ENCODE data around the gene AKAP13.

Gene AKAP13

DNA sequence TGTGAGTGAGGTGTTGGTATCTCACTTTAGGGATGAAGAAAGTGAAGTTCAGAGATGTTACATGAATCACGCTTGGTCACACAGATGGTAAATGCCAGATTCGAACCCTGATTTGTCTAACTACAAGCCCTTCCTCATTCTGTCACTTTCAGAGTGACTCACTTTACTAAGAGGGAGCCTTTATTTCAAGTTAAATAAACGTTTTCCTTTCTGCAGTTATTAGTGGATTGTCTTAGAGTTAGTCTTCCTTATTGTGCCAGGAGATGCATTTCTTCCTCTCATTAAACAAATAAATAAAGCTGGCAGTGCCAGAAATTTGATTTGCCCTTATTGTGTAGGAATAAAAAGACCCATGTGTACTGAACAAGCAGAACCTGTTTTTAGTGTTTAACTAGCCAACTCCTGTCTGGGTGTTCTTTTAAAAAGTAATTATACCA lies 162.5 kb downstream of the AKAP13 start:
- DNase-seq, result no peak

DNA sequence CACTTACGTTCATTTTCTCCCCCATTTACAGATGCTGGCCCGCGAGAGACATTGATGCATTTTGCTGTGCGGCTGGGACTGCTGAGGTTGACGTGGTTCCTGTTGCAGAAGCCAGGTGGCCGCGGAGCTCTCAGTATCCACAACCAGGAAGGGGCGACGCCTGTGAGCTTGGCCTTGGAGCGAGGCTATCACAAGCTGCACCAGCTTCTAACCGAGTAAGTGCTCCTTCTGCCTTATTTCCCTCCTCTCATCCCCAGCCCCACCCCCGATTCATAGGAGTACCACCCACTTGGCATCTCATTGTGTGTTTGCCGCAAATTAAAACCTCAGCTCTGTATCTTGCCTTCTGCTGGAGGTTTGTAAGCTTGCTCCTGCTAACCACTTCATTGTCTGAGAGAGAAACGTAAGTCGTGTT lies 163.3 kb downstream of the AKAP13 start:
- DNase-seq, result no peak

DNA sequence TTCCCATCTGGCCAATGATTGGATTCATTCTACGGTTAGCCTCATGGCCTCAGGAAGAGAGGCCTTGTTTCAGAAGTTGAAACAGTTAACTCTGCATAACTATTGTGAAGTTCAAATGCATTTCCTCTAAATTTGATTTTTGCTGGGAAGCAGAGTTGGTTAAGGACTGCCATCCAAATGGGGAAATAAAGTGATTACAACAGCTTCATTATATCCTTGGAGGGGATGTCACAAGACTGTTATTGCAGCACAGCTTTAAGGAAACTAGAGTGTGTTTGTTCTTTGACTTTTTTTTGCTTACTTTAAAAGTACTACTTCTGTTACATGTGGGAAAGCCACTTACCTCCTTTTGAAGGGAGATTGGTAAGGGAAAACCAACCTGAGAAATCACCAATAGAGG lies 164.8 kb downstream of the AKAP13 start:
- DNase-seq, result no peak

DNA sequence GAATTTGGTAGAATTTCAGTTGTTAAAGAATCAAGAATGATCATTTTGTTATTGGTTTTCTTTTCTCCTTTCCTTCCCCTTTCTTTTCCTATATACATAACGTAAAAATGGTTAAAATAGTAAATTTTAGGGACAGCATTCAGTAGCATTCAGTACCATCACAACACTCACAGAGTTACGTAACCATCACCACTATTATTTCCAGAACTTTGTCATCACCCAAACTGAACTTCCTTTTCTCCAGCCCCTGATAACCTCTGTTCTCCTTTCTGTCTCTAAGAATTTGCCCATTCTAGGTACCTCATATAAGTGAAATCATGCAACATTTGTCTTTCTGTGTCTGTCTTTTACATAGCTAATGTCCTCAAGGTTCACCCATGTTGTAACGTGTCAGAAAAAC lies 165.3 kb downstream of the AKAP13 start:
- DNase-seq, result no peak

DNA sequence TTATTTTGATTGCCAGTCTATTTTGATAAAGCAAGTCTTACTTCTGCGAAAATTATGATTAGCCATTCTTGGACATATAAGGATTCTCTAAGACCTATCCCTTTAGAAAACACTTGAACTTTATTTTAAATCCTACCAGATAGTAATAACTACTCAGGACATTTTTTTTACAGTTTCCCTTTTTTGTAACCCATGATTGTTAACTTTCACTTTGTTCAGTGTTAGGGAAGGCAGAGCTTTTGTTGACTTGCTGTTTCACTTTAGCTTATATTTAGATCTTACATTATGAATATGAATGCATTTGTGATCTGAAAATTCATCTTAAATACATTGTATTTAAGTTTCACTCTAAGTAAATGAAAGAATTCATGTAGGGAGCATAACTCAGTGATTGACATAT lies 167.0 kb downstream of the AKAP13 start:
- no peak for DNase-seq

DNA sequence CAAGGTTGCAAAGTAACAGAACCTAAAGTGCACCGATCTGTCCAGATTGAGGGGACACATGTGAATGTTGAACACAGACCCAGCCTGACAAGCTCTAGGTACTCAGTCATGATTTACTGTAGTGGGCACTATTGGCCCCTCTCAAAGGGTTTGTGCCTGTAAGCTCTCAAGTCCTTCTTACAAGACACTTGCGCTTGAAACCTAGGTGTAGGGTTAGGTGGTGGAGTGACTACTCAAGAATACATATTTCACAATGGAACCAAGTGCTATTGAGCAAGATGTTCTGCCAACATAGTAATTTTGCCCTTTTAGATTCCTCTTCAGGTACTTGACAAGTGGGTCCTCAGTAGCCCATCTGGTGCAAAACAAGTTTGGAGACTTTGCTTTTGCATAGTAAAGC lies 169.9 kb downstream of the AKAP13 start:
- DNase-seq, result no peak

DNA sequence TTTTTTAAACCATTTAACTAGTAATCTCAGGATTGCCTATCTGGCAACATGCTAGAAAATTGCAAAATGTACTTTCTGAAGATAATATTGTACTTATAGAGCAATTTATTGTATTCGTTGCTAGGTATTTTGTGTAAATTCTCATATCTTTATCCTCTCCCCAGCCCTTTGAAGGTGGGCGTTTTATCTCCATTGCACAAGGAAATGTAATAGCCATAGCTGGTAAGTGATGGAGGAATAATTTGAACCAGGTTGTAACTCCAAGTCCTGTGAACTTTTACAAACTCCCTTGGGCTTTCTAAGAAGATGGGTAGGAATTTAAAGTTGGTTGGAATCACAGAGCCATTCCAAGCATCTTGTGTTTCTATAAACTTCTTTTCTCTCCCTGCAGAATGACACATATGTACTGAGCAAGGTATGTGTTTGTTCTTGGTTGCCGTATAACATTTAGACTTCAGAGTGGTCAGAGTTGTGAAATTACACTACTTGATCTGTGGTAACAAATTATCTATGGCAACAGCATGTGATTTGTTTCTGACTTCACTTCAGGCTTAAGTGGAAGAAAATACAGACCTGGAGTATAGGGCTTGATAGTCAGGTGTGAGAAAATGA lies 170.9 kb downstream of the AKAP13 start:
- no peak for DNase-seq

DNA sequence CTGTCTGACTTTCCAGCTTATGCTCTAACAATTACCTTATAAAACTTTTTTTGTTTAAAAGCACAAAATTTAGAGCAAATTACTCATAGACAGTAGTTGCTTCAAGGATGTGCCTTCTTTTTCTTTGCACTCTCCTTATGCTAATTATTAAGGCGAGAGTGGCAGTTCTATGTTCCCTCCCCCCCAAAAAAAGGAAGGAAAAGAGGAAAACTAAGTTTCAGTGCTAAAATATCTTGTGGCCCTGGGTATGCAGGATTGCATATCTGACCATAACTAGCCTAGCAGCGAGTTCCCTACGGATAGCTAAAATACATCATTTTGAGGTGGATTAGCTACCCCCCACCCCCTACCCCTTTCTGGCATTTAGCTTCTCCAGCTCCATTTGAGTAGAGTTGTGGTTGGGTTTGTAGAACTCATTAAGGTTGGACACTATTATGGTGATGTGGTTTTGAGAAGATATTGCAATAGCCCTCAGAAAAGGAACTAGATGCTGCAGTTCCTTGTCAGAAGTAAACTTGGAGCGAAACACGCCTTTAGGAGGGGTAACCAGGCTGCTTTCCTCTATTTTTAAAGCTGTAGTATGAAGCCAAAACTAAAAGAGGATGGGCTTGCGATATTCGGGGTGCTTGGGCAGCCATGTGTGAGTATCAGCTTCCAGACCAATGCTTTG lies 174.6 kb downstream of the AKAP13 start:
- no peak for DNase-seq

DNA sequence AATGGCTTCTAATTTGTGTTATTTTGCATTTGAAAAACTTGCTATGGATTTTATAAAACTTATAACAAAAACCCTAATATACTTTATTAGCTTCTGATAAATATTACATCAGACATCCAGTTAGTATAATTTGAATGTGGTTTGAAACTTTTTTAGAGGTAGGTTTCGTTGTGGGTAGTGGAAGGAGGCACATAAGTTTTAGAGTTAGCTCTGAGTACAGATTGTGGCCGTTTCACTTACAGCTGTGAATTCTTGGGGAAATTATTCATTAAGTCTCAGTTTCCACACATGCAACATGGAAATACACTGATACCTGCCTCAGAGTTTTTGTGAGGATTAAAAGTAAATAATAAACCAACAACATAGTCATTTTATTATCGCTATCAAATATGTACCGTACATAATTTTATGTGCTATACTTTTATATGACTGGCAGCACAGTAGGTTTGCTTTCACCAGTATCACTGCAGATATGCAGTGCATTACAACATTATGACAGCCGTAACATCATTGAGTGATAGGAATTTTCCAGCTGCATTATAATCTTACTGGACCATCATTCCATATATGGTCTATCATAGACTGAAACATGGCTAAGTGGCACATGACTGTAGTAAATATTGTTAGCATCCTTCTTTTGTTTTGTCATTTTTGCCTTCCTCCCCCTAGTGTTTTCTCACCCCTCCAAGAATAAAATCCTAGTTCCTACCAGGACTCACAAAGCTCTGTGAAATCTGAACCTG lies 175.6 kb downstream of the AKAP13 start:
- DNase-seq, result no peak

DNA sequence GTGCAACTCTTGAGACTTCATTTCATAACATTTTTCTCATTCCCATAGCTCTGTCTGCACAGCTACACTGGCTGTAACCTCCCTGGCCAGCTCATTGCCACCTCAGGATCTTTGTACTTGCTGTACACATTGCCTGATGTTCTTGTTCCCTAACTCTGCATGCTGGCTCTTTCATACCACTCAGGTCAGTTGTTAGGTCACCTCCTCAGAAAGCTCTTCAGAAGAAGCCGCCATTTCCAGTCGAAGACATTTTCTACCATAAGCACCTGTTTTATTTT lies 176.2 kb downstream of the AKAP13 start:
- DNase-seq, result no peak

DNA sequence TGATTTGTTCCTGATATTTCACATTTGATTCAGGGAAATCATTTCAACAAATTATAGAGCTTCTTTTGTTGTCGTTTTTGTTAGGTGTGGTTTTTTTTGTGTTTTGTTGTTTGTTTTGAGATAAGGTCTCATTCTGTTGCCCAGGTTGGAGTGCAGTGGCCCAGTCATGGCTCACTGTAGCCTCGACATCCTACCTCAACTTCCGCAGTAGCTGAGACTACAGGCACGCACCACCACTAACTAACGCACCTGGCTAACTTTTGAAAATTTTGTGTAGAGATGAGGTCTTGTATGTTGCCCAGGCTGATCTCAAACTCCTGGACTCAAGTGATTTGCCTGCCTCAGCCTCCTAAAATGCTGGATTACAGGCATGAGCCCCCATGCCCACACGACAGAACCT lies 177.0 kb downstream of the AKAP13 start:
- DNase-seq, result no peak

DNA sequence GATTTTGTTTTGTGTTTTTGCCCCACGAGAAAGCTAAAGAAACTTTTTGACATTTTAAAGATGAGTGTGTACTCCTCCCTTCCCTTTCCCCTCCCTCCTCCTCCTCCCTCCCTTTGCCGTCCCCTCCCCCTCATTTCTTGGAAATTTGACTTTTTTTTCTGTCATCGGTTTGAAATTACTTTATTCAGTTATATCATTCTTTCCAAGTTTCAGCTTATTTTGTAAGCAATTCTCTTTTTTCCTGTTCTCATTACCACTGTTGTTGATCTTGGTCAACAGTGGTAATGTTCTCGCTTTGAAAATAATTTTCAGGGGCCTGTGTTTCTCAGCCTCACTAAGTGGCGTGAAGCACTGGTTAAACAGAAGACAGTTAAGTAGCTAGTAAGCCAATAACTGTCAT lies 178.4 kb downstream of the AKAP13 start:
- DNase-seq, result no peak

DNA sequence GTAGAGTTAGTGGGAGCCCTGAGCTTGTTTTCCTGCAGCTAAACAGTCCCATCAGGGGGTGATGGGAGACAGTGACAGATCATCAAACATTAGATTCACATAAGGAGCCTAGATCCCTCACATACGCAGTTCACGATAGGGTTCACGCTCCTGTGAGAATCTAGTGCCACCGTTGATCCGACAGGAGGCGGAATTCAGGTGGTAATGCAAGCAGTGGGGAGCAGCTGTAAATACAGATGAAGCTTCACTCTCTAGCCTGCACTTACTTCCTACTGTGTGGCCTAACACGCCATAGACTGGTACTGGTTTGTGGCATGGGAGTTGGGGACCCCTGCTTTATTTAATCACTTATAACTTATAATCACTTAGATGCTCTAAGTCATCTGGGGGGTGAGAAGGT lies 179.1 kb downstream of the AKAP13 start:
- DNase-seq, result no peak

DNA sequence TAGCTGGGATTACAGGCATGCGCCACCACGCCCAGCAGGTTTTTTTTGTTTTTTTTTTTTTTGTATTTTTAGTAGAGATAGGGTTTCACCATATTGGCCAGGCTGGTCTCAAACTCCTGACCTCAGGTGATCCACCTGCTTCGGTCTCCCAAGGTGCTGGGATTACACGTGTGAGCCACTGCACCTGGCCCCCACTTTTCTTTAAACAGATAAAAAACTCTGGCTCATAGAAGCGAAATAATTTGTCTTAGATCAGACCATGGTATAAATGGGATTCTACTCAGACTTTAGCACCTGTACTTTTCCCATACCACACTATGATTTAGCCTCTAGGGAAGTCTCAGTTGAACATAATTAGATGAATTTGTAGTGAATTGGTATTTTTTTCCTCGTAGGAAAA lies 182.4 kb downstream of the AKAP13 start:
- DNase-seq, result no peak

DNA sequence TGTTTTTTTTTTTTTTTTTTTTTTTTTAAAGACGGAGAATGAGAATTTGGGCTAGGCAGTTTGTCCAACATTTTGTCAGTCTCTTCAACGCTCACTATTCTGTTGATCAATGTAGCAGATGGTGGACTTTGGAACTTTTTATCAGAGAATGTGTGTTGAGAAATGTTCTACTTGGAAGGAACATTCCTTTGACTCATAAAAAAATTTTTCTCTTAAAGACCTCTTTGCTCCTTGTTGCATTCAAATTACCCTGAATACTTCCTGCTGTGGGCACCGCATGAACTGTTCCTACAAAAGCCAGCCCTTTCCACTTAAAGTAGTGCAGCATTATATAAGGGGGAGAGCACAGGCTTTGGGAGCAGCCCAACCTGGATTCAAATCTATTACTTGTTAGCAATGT lies 182.9 kb downstream of the AKAP13 start:
- no peak for DNase-seq

DNA sequence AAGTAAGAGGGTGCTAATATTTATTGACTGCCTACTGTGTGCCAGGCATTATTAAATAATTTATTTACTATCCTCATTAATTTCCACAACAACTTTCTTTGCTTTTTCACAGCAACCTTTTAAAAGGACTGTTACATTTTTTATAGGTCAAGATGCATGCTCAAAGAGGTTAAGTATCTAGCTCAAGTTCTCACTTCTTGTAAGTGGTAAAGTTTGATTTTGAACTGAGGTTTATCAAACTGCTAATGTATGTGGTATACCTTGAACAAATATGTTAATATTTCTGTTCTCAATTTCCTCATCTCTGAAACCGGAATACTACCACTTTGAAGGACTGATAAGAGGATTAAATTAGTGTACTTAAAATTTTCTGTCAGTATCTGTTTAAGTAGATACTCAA lies 183.3 kb downstream of the AKAP13 start:
- no peak for DNase-seq

DNA sequence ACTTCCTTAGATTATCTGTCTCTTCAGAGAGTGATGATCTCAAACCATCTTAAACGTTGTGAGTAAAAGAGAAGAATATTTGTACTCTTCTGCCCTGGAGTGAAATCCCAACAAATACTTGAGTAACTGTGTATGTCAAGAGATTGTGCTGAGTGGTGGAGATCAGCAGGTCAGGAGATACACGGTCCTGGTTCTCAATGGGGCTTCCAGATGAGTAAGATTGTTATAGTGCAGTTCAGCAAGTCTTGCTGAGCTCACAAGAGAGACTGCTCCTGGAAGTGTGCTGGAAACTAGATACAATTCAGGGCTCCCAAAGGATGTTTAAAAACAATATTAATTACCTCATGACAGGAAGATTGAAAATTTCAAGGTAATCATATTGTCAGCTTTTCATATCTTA lies 184.3 kb downstream of the AKAP13 start:
- no peak for DNase-seq

DNA sequence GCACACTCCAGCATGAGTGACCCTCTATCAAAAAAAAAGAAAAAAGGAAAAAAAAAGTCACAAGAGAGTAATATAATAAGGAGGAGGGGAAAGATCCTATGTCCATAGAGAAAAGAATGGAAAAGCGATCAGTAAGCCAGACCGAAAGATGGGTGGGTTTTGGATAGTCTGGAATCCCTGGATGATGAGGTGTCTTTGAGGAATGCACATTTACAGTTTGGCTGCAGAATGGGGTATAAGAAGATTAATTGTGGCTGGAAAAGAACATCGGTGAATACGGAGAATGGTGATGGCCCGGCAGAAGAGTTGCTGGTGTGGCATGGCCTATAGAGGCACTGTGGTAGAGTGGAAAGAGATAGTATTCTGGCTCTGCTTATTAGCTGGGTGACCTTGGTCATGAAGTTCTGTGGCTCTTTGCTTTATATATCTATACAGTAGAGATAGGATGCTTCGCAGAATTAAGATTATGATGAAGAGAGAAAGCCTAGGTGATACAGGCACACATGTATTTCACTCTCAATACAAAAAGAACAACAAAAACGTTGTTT lies 187.9 kb downstream of the AKAP13 start:
- no peak for DNase-seq

DNA sequence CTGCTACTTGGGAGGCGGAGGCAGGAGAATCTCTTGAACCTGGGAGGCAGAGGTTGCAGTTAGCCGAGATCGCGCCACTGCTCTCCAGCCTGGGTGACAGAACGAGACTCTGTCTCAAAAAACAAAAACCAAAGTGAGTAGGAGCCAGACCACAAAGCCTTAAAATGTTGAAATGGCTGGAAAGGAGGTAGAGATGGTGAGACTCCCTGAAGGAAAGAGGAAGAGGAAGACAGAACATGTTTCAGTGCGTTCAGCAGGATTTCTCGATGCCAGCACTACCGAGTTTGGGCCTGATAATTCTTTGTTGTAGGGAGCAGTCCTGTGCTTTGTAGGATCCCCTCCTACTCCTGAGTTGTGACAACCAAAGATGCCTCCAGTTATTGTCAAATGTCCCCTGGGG lies 189.9 kb downstream of the AKAP13 start:
- DNase-seq, result no peak

DNA sequence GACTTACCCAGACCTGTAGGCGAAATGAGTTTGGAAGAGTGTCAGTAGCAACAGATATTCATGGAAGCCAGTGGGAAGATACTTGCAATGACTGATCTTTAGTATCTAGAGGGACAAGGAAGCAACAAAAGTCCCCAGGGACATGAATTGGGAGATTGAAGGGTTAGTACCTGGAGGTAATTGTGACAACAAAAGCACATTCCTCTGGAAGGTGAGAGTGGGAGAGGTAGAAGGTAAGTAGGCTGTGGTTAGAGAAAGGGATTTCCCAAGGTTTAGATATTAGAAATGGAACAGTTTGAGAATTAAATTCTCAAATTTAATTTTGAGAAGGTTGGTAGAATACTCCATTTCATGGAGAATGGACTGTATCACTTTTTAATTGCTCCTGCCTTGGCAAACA lies 191.4 kb downstream of the AKAP13 start:
- DNase-seq, result no peak

DNA sequence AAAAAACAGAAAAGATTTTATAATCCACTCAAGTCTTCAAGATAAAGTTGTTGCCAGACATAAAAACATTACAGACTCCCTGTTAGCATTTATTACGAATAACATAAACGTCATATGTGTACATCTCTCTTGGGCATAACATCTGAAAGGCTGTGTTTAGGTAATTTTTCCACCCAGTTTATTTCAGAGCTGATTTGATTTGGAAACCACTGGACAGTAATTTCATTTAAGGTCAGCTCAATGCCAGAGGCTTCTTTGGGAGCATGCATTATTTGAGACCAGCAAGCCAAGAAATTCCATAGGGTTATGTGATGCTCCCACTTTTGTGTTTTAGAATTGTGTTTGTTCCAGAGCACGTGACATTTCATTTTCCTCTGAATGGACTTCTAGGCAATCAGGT lies 196.0 kb downstream of the AKAP13 start:
- no peak for DNase-seq

DNA sequence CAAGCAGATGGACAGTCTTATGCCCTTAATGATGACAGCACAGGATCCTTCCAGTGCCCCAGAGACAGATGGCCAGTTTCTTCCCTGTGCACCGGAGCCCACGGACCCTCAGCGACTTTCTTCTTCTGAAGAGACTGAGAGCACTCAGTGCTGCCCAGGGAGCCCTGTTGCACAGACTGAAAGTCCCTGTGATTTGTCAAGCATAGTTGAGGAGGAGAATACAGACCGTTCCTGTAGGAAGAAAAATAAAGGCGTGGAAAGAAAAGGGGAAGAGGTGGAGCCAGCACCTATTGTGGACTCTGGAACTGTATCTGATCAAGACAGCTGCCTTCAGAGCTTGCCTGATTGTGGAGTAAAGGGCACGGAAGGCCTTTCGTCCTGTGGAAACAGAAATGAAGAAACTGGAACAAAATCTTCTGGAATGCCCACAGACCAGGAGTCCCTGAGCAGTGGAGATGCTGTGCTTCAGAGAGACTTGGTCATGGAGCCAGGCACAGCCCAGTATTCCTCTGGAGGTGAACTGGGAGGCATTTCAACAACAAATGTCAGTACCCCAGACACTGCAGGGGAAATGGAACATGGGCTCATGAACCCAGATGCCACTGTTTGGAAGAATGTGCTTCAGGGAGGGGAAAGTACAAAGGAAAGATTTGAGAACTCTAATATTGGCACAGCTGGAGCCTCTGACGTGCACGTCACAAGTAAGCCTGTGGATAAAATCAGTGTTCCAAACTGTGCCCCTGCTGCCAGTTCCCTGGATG lies 198.7 kb downstream of the AKAP13 start:
- DNase-seq, result no peak

DNA sequence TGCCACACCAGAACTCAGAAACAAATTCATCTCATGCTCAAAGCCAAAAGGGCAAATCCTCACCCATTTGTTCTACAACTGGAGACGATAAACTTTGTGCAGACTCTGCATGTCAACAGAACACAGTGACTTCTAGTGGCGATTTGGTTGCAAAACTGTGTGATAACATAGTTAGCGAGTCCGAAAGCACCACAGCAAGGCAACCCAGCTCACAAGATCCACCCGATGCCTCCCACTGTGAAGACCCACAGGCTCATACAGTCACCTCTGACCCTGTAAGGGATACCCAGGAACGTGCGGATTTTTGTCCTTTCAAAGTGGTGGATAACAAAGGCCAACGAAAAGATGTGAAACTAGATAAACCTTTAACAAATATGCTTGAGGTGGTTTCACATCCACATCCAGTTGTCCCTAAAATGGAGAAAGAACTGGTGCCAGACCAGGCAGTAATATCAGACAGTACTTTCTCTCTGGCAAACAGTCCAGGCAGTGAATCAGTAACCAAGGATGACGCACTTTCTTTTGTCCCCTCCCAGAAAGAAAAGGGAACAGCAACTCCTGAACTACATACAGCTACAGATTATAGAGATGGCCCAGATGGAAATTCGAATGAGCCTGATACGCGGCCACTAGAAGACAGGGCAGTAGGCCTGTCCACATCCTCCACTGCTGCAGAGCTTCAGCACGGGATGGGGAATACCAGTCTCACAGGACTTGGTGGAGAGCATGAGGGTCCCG lies 199.7 kb downstream of the AKAP13 start:
- DNase-seq, result no peak

Data from SHP77 treated with DMSO at 0.1 percent for 48 hours (cell line).